Muscle of arm (tissue), 12 donors: Measurements from ENCODE around the gene SDHAF2. TPM values are rescaled to one million over a fixed set of nuclear protein-coding genes. Genes with fewer than 3 reads are reported as not detected.

Source experiments
- DNase-seq: peaks from one replicate; pipeline ENCODE4 v3.0.0-alpha.2; 2013
- polyA plus RNA-seq, 12 donors: library from polyadenylated mRNA; unstranded; fragments of 120-200 nt; gene quantifications; one replicate each; pipeline ENCODE4 v1.2.1, GENCODE V29; 2013; ENCODE audit not compliant: insufficient read length in 12 of 12

Gene SDHAF2
- polyA plus RNA-seq, 12 donors: 29.1 to 36.6 (median 30.4) TPM; not detected in 1

GRCh38 chr11:61494381-61494961 lies 64.5 kb downstream of the SDHAF2 start:
- DNase-seq: no peak

DNA sequence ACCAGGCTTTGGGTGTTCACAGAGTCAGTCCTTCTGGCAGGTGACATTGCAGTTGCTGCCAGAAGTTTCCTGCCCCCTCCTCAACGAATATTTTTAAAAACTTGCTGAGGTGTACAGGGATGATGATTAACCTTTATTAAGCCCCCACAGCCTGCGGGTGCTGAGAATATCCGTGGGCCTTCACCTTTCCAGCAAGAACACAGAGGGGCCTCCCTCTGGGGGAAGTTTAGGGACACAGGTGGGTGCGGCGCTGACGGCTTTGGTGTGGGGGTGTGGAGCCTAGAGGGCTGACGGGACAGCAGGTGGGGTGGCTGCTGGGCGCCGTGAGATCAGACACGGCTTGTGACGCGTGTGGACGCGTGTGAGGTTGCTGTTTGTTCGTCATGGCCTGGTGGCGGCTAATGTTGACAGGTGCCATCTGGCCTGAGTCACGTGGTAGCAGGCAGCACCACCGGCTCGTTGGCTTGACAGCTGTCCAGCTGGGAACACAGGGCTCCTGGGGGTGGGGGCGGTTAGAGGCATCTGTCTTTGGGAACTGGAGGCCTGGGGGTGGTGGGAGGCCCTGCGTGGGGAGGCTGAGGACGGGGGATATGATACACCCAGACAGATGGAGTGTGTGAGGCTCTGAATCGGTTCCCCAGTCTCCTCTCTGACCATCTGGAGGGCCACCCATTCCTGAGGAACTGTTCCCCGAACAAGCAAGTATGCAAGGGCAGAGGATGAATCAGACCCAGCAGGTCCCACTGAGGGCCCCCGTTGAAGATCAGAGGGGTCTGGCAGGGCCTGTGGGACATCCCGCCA lies 66.1 kb downstream of the SDHAF2 start:
- no peak for DNase-seq

Other genes starting within 250 kb of the SDHAF2 start
- gene PGA3, start 226.6 kb upstream of the SDHAF2 start, polyA plus RNA-seq: 1 to 10 TPM in 1 of 12 donors, under 1 TPM in 7, not detected in 4; 0.12 to 1.4 (median 0.37) TPM
- gene PGA4, start 207.8 kb upstream of the SDHAF2 start, polyA plus RNA-seq: 1 to 10 TPM in 5 of 12 donors, under 1 TPM in 5, not detected in 2; 0.22 to 2.6 (median 1.2) TPM
- 1 to 10 TPM in 6 of 12 donors, under 1 TPM in 4, not detected in 2; 0.32 to 1.9 (median 1.1) TPM for gene PGA5, start 188.9 kb upstream of the SDHAF2 start, polyA plus RNA-seq
- 1 to 10 TPM in 10 of 12 donors, not detected in 2; 3.5 to 9.0 (median 5.2) TPM for gene VWCE, start 134.8 kb upstream of the SDHAF2 start, polyA plus RNA-seq
- 100 to 1,000 TPM; 158 to 355 (median 188) TPM for gene DDB1, start 97.0 kb upstream of the SDHAF2 start, polyA plus RNA-seq
- 10 to 100 TPM in 11 of 12 donors, not detected in 1; 12.4 to 43.6 (median 18.2) TPM for gene TKFC, start 96.9 kb upstream of the SDHAF2 start, polyA plus RNA-seq
- gene CYB561A3, start 68.2 kb upstream of the SDHAF2 start, polyA plus RNA-seq: 10 to 100 TPM in 11 of 12 donors, not detected in 1; 13.4 to 37.7 (median 17.1) TPM
- gene TMEM138, start 67.8 kb upstream of the SDHAF2 start, polyA plus RNA-seq: 10 to 100 TPM in 11 of 12 donors, not detected in 1; 13.8 to 75.4 (median 23.4) TPM
- gene TMEM216, start 37.5 kb upstream of the SDHAF2 start, polyA plus RNA-seq: 10 to 100 TPM in 11 of 12 donors, not detected in 1; 11.6 to 21.2 (median 16.0) TPM
- 100 to 1,000 TPM in 1 of 12 donors, 10 to 100 TPM in 10, not detected in 1; 65.5 to 116 (median 74.9) TPM for gene CPSF7, start 149 bp upstream of the SDHAF2 start, polyA plus RNA-seq
- under 1 TPM in 8 of 12 donors, not detected in 4; 0.11 to 0.34 (median 0.16) TPM for gene LRRC10B, start 78.6 kb downstream of the SDHAF2 start, polyA plus RNA-seq
- 10 to 100 TPM in 1 of 12 donors, 1 to 10 TPM in 10, not detected in 1; 2.0 to 12.0 (median 3.1) TPM for gene SYT7, start 151.0 kb downstream of the SDHAF2 start, polyA plus RNA-seq